Colonic mucosa (tissue), 4 donors: ENCODE data around the gene COL18A1. TPM values are rescaled to one million over a fixed set of nuclear protein-coding genes. Genes with fewer than 3 reads are reported as not detected.

Experiments used
- DNase-seq: peaks from one replicate; pipeline ENCODE4 v3.0.0-alpha.2; 2020
- H3K27ac ChIP-seq: fragments of 200-600 bp; one replicate; pipeline ENCODE4 v1.8.0; 2021
- H3K27me3 ChIP-seq: fragments of 200-600 bp; one replicate; pipeline ENCODE4 v1.8.0; 2021
- H3K36me3 ChIP-seq: fragments of 200-600 bp; one replicate; pipeline ENCODE4 v1.8.0; 2021
- H3K4me1 ChIP-seq: fragments of 200-600 bp; one replicate; pipeline ENCODE4 v1.8.0; 2021; ENCODE audit warnings: mild to moderate bottlenecking
- H3K4me3 ChIP-seq: fragments of 200-600 bp; one replicate; pipeline ENCODE4 v1.8.0; 2021
- H3K9ac ChIP-seq, 2 donors: one replicate each; pipeline ENCODE4 v1.7.0; 2013; ENCODE audit warnings: control low read depth in 2 of 2, low read depth in 2 of 2, low read length in 2 of 2
- H3K9me3 ChIP-seq: fragments of 200-600 bp; one replicate; pipeline ENCODE4 v1.8.0; 2021
- CTCF ChIP-seq: fragments of 200-600 bp; IDR thresholded peaks from one replicate; pipeline ENCODE4 v1.8.0; 2022; ENCODE audit warnings: antibody characterized with exemption, mild to moderate bottlenecking
- intact Hi-C: fragments of 100-400 bp; cut with DNase I; formaldehyde crosslinking; loops from one replicate; pipeline ENCODE4 v1.14.1; 2022
- total RNA-seq, 2 donors: library from RNA; stranded (reverse); fragmentation: NEBNext Ultra II Directional in 1 of 2; extraction: Animal tissue kit (Norgen Biotek cat#: 25700) in 1 of 2; gene quantifications; one replicate each; pipeline ENCODE4 v1.2.1, GENCODE V29; 2021
- donor health status: healthy.
- donor health status: DM: no; HTN: no; CAD: no.
- donor health status: DM: no; HTN: no; CAD: no.

Gene COL18A1
- total RNA-seq, 2 donors from 2014 or later = 8.4 to 22.3 TPM

- Histone ChIP-seq H3K27me3 (no peaks in the 10 kb centered on the region), H3K4me3 (no peak overlapping the region), H3K36me3 (no peaks in the 10 kb centered on the region), H3K9ac (no peak overlapping the region), H3K9me3 (no peaks in the 10 kb centered on the region), H3K27ac (no peak overlapping the region), H3K4me1 (no peaks in the 10 kb centered on the region)
- DNase-seq = no peak
- intact Hi-C loops = no loop called here
- TF ChIP-seq CTCF = no peak
Observed at GRCh38 chr21:45377325-45377709, 27.6 kb upstream of the COL18A1 start.

GRCh38 chr21:45377866-45378257 is 27.1 kb upstream of the COL18A1 start:
- Histone ChIP-seq H3K9ac (no peak overlapping the region), H3K36me3 (no peaks in the 10 kb centered on the region), H3K27ac (no peak overlapping the region), H3K27me3 (no peaks in the 10 kb centered on the region), H3K4me1 (no peaks in the 10 kb centered on the region), H3K9me3 (no peaks in the 10 kb centered on the region), H3K4me3 (no peak overlapping the region)
- no peak for DNase-seq
- TF ChIP-seq CTCF = no peak
- intact Hi-C loops = no loop called here

GRCh38 chr21:45378258-45378966 is 26.6 kb upstream of the COL18A1 start:
- Histone ChIP-seq H3K27ac (no peak overlapping the region), H3K4me3 (no peak overlapping the region), H3K27me3 (no peaks in the 10 kb centered on the region), H3K4me1 (no peaks in the 10 kb centered on the region), H3K9ac (no peak overlapping the region), H3K9me3 (no peaks in the 10 kb centered on the region), H3K36me3 (no peaks in the 10 kb centered on the region)
- no peak for TF ChIP-seq CTCF
- intact Hi-C loops = no loop called here
- no peak for DNase-seq

GRCh38 chr21:45379171-45379900 is 25.6 kb upstream of the COL18A1 start:
- no peak for DNase-seq
- intact Hi-C loops = no loop called here
- Histone ChIP-seq H3K4me3 (no peak overlapping the region), H3K9ac (no peak overlapping the region), H3K27me3 (no peaks in the 10 kb centered on the region), H3K4me1 (no peaks in the 10 kb centered on the region), H3K9me3 (no peaks in the 10 kb centered on the region), H3K27ac (no peak overlapping the region), H3K36me3 (no peaks in the 10 kb centered on the region)
- TF ChIP-seq CTCF = no peak

DNA sequence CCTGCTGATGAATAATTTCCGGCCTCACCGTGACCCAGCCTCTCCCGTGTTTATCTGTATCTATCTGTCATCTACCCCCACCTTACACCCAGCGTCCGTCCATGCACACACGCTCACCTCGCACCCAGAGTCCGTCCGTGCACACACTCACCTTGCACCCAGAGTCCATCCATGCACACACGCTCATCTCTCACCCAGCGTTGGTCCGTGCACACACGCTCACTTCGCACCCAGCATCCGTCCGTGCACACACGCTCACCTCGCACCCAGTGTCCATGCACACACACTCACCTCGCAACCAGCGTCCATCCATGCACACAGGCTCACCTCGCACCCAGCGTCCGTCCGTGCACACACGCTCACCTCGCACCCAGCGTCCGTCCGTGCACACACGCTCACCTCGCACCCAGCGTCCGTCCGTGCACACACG is 25.0 kb upstream of the COL18A1 start:
- no peak overlapping the region for H3K4me3 ChIP-seq
- H3K4me1 ChIP-seq = no peaks in the 10 kb centered on the region
- DNase-seq = no peak
- intact Hi-C loops = no loop called here
- no peaks in the 10 kb centered on the region for H3K9me3 ChIP-seq
- no peak overlapping the region for H3K9ac ChIP-seq
- no peaks in the 10 kb centered on the region for H3K36me3 ChIP-seq
- H3K27ac ChIP-seq = no peak overlapping the region
- H3K27me3 ChIP-seq = no peaks in the 10 kb centered on the region
- no peak for TF ChIP-seq CTCF
